ENCODE results near the gene LYRM7. TPM values are rescaled to one million over a fixed set of nuclear protein-coding genes. Genes with fewer than 3 reads are reported as not detected.

The LYRM7 gene
- total and polyA plus RNA-seq, 10 of the 15 experiments (the other 5 are each of a cell fraction or from before 2014, with no cell fraction given) = 9.2 to 68.8 (median 20.2) TPM

- TF ChIP-seq TAF1 (IDR thresholded peaks at IDR 0.05; ENCODE audit: borderline replicate concordance, low read depth, low read length) (no peak), ZBTB11 (CRISPR knock-in tag; IDR thresholded peaks at IDR 0.05) (no peak), SRF (IDR thresholded peaks at IDR 0.05; ENCODE audit: low read depth in 2 of 2, low read length in 2 of 2) (no peak), STAT1 (conservative IDR thresholded peaks at IDR 0.05) (0 out of 2 replicates have a peak, but pooled peaks have one; percentile 41), TARDBP (IDR thresholded peaks at IDR 0.05; ENCODE audit: borderline replicate concordance) (no peak), NR2C1 (IDR thresholded peaks at IDR 0.05) (no peak), RCOR1 (conservative IDR thresholded peaks at IDR 0.05; ENCODE audit: low read depth, low read length) (no peak), CEBPB (IDR thresholded peaks at IDR 0.05; ENCODE audit: borderline replicate concordance in 1 of 2, low read depth in 2 of 2, low read length in 2 of 2) (no peak), BRCA1 (IDR thresholded peaks at IDR 0.05; ENCODE audit: low read depth, low read length) (no peak), RAD51 (IDR thresholded peaks at IDR 0.05) (no peak), TCF7 (IDR thresholded peaks at IDR 0.05; ENCODE audit: borderline replicate concordance) (no peak), ZNF687 (IDR thresholded peaks at IDR 0.05) (no peak), ZBTB40 (IDR thresholded peaks at IDR 0.05; ENCODE audit: borderline replicate concordance) (peak; percentile 73; the same call in 1 of the 2 replicates)
Observed at GRCh38 chr5:131209175-131209505, 38.4 kb downstream of the LYRM7 start (continued).
